Neuronal stem cell (in vitro differentiated cells): ENCODE data around the gene ADCYAP1.

Source experiments
- DNase-seq: peaks from one replicate; pipeline ENCODE4 v3.0.0-alpha.2; 2013; ENCODE audit warnings: low spot score
- H2AFZ ChIP-seq: one replicate; pipeline ENCODE4 v1.6.1; 2013; ENCODE audit warnings: mild to moderate bottlenecking, low read length, inconsistent platforms
- H2AK5ac ChIP-seq: 2 replicates; pipeline ENCODE4 v1.6.1; 2013; ENCODE audit warnings: low read depth, mild to moderate bottlenecking, inconsistent platforms, low read length, moderate library complexity, mixed read lengths
- H2BK120ac ChIP-seq: 2 replicates; pipeline ENCODE4 v1.6.1; 2013; ENCODE audit warnings: low read depth, mild to moderate bottlenecking, inconsistent platforms, low read length, moderate library complexity, mixed read lengths
- H2BK12ac ChIP-seq: one replicate; pipeline ENCODE4 v1.6.1; 2013; ENCODE audit warnings: low read length, inconsistent platforms
- H2BK15ac ChIP-seq: 2 replicates; pipeline ENCODE4 v1.6.1; 2013; ENCODE audit warnings: mild to moderate bottlenecking, low read length, inconsistent platforms, mixed read lengths
- H2BK5ac ChIP-seq: one replicate; pipeline ENCODE4 v1.6.1; 2013; ENCODE audit warnings: inconsistent platforms, mild to moderate bottlenecking, low read length, moderate library complexity
- H3K14ac ChIP-seq: one replicate; pipeline ENCODE4 v1.6.1; 2013; ENCODE audit warnings: low read length, inconsistent platforms
- H3K18ac ChIP-seq: 2 replicates; pipeline ENCODE4 v1.6.1; 2013; ENCODE audit warnings: low read length, inconsistent platforms
- H3K23ac ChIP-seq: 2 replicates; pipeline ENCODE4 v1.6.1; 2013; ENCODE audit warnings: low read depth, mild to moderate bottlenecking, mixed read lengths, low read length, inconsistent platforms; ENCODE audit not compliant: poor library complexity
- H3K27ac ChIP-seq: replicated peaks from 3 replicates; pipeline ENCODE4 v1.5.1; 2013; ENCODE audit warnings: low read length, inconsistent platforms
- H3K27me3 ChIP-seq, 3 experiments: 2 replicates each; pipeline ENCODE4 v1.6.1; 2013; ENCODE audit warnings: low read length in 3 of 3, mild to moderate bottlenecking in 2 of 3, inconsistent platforms in 1 of 3, low read depth in 1 of 3, mixed read lengths in 1 of 3, moderate library complexity in 1 of 3; ENCODE audit not compliant: control insufficient read depth in 3 of 3, insufficient read depth in 3 of 3
- H3K36me3 ChIP-seq, 2 donors: replicated peaks in 1 of 2; 2 replicates each; pipeline ENCODE4 v1.6.1; 2013; ENCODE audit warnings: low read length in 2 of 2; ENCODE audit not compliant: control insufficient read depth in 2 of 2, insufficient read depth in 2 of 2
- H3K4ac ChIP-seq: 2 replicates; pipeline ENCODE4 v1.6.1; 2013; ENCODE audit warnings: inconsistent platforms, mild to moderate bottlenecking, low read length, moderate library complexity
- H3K4me1 ChIP-seq, 2 donors: 1 replicate in 1 of 2; 2 replicates in 1 of 2; pipeline ENCODE4 v1.6.1; 2013; ENCODE audit warnings: low read length in 2 of 2, low read depth in 1 of 2; ENCODE audit not compliant: control insufficient read depth in 2 of 2, insufficient read depth in 1 of 2
- H3K4me2 ChIP-seq: one replicate; pipeline ENCODE4 v1.6.1; 2013; ENCODE audit warnings: mild to moderate bottlenecking, low read length, inconsistent platforms; ENCODE audit not compliant: insufficient read depth, poor library complexity, severe bottlenecking
- H3K4me3 ChIP-seq, 2 donors: 2 replicates each; pipeline ENCODE4 v1.5.1; 2013; ENCODE audit warnings: low read length in 2 of 2, mild to moderate bottlenecking in 2 of 2, inconsistent platforms in 1 of 2, moderate library complexity in 1 of 2
- H3K79me1 ChIP-seq: one replicate; pipeline ENCODE4 v1.6.1; 2013; ENCODE audit warnings: low read depth, mild to moderate bottlenecking, inconsistent platforms, low read length, moderate library complexity
- H3K9ac ChIP-seq: one replicate; pipeline ENCODE4 v1.6.1; 2013; ENCODE audit warnings: mild to moderate bottlenecking, low read depth, low read length, inconsistent platforms; ENCODE audit not compliant: poor library complexity
- H3K9me3 ChIP-seq, 2 donors: replicated peaks in 1 of 2; 2 replicates each; pipeline versions ENCODE3 to v1.6.1; 2013; ENCODE audit warnings: low read length in 2 of 2, mild to moderate bottlenecking in 2 of 2, inconsistent platforms in 1 of 2, low read depth in 1 of 2, mixed read lengths in 1 of 2, moderate library complexity in 1 of 2; ENCODE audit not compliant: control insufficient read depth in 2 of 2, insufficient read depth in 1 of 2
- H4K8ac ChIP-seq: one replicate; pipeline ENCODE4 v1.6.1; 2013; ENCODE audit warnings: low read depth, mild to moderate bottlenecking, inconsistent platforms, low read length, moderate library complexity
- H4K91ac ChIP-seq: one replicate; pipeline ENCODE4 v1.6.1; 2013; ENCODE audit warnings: low read length, low read depth, mild to moderate bottlenecking, inconsistent platforms; ENCODE audit not compliant: poor library complexity
- WGBS, 2 donors: extraction: QIAGEN DNeasy Blood & Tissue Kit; methylation state at CpG; one replicate each; pipeline ENCODE4 v1.1.7; 2013; ENCODE audit warnings: missing lambda C conversion rate in 2 of 2, mixed read lengths in 1 of 2; ENCODE audit not compliant: insufficient read length in 2 of 2, insufficient replicate concordance in 1 of 2; ENCODE audit errors: extremely low coverage in 2 of 2; 5-methylcytosine and 5-hydroxymethylcytosine counted together

The ADCYAP1 gene

DNA sequence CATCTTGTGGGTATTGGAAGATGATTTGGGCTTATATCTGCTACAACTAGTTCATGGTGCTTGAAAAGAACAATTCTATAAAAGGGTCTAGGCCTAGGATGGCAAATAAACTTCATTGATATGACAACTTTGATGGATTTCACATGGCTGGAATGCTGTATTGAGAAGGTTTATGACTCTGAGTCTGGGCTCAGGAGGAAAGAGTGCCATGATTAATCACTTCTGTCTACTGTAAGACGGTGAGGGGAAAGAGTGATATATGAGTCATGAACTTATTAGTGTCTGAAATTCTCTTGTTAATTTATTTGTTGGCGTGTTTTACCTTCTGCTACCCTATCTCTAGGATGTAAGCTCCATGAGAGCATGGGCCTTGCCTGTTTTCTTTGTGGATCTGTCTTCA lies 17.0 kb upstream of the ADCYAP1 start:
- no CpG with 5 or more reads among the region's 2 CpGs for WGBS, 2 donors
- Histone ChIP-seq H3K4me1 (no peaks in the 10 kb centered on the region), H3K4me2 (no peak overlapping the region), H3K18ac (no peak overlapping the region), H2BK120ac (no peak overlapping the region), H3K36me3 (no peaks in the 10 kb centered on the region), H3K27me3 (peaks cover 0 to 4% (median 0%) of the 10 kb centered on the region in 3 experiments), H2BK15ac (no peak overlapping the region), H3K27ac (no peak overlapping the region), H3K79me1 (no peaks in the 10 kb centered on the region), H3K9me3 (no peaks in the 10 kb centered on the region), H2BK5ac (no peak overlapping the region), H3K23ac (no peak overlapping the region), H3K9ac (no peak overlapping the region), H3K14ac (no peak overlapping the region), H4K8ac (no peak overlapping the region), H2AFZ (no peak overlapping the region), H3K4me3 (no peak overlapping the region), H3K4ac (no peak overlapping the region), H2BK12ac (no peak overlapping the region), H4K91ac (no peak overlapping the region), H2AK5ac (no peak overlapping the region)
- no peak for DNase-seq

DNA sequence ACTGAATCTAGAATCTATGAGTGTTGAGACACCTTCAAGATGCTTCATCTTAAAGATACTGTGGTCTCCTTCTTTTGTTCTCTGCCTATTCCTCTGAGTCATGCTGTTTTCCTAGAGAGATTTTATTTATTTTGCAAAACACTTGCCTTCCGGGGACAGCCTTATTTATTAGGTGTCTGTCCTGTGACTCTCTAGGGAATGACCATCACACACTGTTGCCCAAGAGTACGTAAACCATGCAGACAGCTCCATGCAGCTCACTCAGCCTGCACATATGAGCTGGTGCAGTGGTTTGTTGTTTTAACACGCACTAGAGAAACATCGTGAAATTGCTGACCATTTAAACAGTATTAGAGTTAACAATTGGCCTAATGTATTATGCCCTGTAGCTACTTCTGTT lies 12.4 kb upstream of the ADCYAP1 start:
- DNase-seq, result no peak
- no peak overlapping the region for H2AK5ac ChIP-seq
- WGBS, 2 donors, result no CpG with 5 or more reads among the region's 4 CpGs

DNA sequence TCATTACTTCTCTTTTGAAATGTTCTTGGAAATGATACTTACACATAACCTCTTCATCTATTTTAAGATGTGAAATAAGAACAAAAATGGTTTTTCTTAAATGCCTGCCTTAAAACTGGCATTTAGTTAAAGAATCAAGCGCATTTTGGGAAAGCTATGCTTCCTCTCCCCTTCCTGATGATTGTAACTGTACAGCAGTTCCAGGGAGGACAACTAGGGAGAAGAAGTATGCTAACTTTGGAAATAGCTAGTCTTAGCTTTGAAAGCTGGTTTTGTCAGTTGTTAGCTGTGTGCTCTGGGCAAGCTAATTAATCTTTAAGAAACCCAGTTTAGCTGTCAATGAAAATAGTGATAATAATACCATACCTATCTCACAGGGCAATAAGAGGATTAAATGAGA lies 8.4 kb upstream of the ADCYAP1 start:
- WGBS, 2 donors, result no CpG with 5 or more reads among the region's 1 CpG
- H2AFZ ChIP-seq, result no peak overlapping the region

More for the DNA sequence above, 12.4 kb upstream of the ADCYAP1 start:
- no peak overlapping the region for H3K4me2 ChIP-seq
- no peaks in the 10 kb centered on the region for H3K79me1 ChIP-seq
- H4K8ac ChIP-seq, result no peak overlapping the region
- H3K18ac ChIP-seq, result no peak overlapping the region
- no peaks in the 10 kb centered on the region for H3K9me3 ChIP-seq
- no peak overlapping the region for H3K23ac ChIP-seq
- no peak overlapping the region for H3K4ac ChIP-seq
- H4K91ac ChIP-seq, result no peak overlapping the region
- H2BK12ac ChIP-seq, result no peak overlapping the region
- no peak overlapping the region for H2BK5ac ChIP-seq
- no peak overlapping the region for H3K14ac ChIP-seq
- peaks cover 0 to 6% (median 0%) of the 10 kb centered on the region in 3 experiments for H3K27me3 ChIP-seq
- no peak overlapping the region for H3K27ac ChIP-seq
- no peak overlapping the region for H2AFZ ChIP-seq
- H3K9ac ChIP-seq, result no peak overlapping the region
- no peak overlapping the region for H2BK15ac ChIP-seq
- H3K4me3 ChIP-seq, result no peak overlapping the region
- no peaks in the 10 kb centered on the region for H3K4me1 ChIP-seq
- H3K36me3 ChIP-seq, result no peaks in the 10 kb centered on the region
- no peak overlapping the region for H2BK120ac ChIP-seq

DNA sequence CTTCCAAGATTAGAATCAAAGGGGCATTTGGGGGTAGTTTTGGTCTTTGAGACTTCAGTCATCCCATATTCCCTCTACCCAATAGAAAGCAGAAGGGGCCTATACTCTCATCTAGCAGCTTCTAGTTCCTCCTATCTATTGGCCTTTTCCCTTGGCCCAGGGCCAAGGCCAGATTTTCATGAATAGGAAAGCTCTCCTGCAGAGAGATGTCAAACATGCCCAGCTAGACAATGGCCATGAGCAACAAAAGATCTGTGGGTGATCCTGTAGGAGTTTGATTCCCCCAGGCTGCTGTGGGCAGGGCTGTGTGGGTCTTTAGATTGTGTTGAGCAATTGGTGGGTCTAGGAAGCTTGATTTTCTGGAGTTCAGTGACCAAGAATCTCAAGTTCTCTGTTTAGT lies 2.9 kb upstream of the ADCYAP1 start:
- Histone ChIP-seq H3K23ac (no peak overlapping the region), H4K91ac (no peak overlapping the region), H3K27me3 (peaks cover 27 to 65% (median 32%) of the 10 kb centered on the region in 3 experiments)

More for the DNA sequence above, 8.4 kb upstream of the ADCYAP1 start:
- Histone ChIP-seq H2BK15ac (no peak overlapping the region), H3K4me2 (no peak overlapping the region), H3K36me3 (no peaks in the 10 kb centered on the region), H3K4me3 (no peak overlapping the region), H3K4ac (no peak overlapping the region), H3K4me1 (no peaks in the 10 kb centered on the region), H3K9ac (no peak overlapping the region), H2BK12ac (no peak overlapping the region), H2AK5ac (no peak overlapping the region), H3K27me3 (peaks cover 0 to 17% (median 0%) of the 10 kb centered on the region in 3 experiments), H2BK120ac (no peak overlapping the region), H3K79me1 (no peaks in the 10 kb centered on the region), H3K9me3 (no peaks in the 10 kb centered on the region), H3K18ac (no peak overlapping the region), H3K27ac (no peak overlapping the region), H3K14ac (no peak overlapping the region), H3K23ac (no peak overlapping the region), H2BK5ac (no peak overlapping the region), H4K8ac (no peak overlapping the region), H4K91ac (no peak overlapping the region)
- DNase-seq, result no peak

More for the DNA sequence above, 2.9 kb upstream of the ADCYAP1 start:
- H2AFZ ChIP-seq, result no peak overlapping the region
- no peak overlapping the region for H3K27ac ChIP-seq
- H3K4me3 ChIP-seq, result no peak overlapping the region
- no peak overlapping the region for H3K18ac ChIP-seq
- H2BK15ac ChIP-seq, result no peak overlapping the region
- H3K4me2 ChIP-seq, result no peak overlapping the region
- no peak overlapping the region for H2BK5ac ChIP-seq
- H2BK120ac ChIP-seq, result no peak overlapping the region
- H3K79me1 ChIP-seq, result no peaks in the 10 kb centered on the region
- H2BK12ac ChIP-seq, result no peak overlapping the region
- no peak overlapping the region for H4K8ac ChIP-seq
- H3K9ac ChIP-seq, result no peak overlapping the region
- H3K4me1 ChIP-seq, result peaks cover 2 to 6% of the 10 kb centered on the region in 2 donors
- no peak overlapping the region for H3K4ac ChIP-seq
- no peaks in the 10 kb centered on the region for H3K36me3 ChIP-seq
- DNase-seq, result no peak
- H3K9me3 ChIP-seq, result no peaks in the 10 kb centered on the region
- H3K14ac ChIP-seq, result no peak overlapping the region
- no peak overlapping the region for H2AK5ac ChIP-seq
